Measurements from ENCODE around the gene TDRD12.

Gene TDRD12

GRCh38 chr19:32869369-32869965, 149.9 kb downstream of the TDRD12 start, which contains the start of gene SLC7A9:
Gene SLC7A9, minus strand, starts transcription at chr19:32869767. Its CDS starts 1,233 bp downstream, at chr19:32868534.
- no peak for DNase-seq

DNA sequence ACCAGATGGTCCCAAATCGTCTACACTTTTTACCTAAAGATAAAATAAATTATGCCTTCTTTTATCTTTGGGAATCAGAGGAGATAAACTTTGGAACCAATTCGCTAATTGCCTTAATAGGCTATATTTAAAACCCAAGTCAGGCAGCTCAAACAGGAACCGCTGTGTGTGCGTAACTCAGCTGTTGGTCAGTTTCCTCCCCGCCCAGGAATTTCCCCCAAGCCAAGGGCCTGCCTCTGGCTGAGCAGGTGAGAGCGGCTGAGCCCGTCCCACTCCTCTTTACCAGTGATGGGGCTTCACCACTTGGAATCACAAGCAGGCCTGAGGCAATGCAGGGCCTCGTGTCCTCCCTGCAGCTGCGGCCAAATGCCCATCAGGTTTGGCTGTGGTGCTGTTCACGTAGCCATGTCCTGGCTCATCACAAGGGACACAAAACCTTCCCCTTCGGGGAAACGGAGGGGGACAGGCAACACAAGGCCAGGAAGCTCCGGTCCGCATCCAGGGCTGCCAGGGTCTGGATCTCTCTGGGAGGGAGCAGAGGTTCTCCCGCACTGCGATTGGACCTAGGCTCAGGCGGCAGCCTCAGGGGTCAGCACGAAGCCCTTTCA, 150.5 kb downstream of the TDRD12 start:
- DNase-seq: no peak

DNA sequence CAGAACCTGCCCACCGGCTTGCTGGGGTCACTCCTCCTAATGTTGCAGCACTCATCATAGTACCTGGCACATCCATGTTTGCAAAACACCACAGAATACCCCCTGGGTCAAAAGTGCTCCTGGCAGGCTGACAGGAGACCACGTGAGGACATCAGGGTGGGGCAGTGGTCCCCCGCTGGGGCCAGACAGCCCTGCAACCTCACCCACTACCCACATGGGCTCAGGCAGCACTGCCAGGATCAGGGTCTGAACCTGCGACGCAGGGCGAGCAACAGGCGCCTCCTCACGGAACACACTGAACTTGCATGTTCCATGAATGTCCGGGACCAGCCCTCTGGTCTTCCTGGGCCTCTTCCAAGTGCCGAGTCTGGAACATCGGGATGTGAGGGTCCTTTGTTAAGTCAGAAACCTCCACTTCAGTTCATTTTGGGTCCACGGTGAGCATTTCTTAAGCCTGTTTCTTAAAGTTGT, 151.4 kb downstream of the TDRD12 start:
- no peak for DNase-seq

DNA sequence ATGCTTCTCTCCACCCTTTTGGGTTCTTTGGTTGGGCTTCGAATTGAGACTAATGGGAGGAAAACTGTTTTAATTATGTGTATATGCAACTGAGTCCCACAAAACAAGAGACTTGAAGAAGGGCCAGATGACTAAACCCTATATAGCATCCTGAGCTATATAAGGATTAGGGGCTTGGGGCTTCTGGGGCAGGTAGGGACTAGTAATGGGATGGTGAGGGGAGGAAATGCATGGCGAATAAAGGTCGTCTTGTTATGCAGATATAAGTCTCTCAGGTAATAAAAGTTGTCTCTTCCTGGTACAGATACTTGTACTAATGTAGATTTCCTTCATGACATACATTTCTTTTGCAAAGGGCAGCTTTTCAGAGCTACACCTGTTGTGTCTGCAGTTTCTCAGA, 152.8 kb downstream of the TDRD12 start:
- DNase-seq: no peak

DNA sequence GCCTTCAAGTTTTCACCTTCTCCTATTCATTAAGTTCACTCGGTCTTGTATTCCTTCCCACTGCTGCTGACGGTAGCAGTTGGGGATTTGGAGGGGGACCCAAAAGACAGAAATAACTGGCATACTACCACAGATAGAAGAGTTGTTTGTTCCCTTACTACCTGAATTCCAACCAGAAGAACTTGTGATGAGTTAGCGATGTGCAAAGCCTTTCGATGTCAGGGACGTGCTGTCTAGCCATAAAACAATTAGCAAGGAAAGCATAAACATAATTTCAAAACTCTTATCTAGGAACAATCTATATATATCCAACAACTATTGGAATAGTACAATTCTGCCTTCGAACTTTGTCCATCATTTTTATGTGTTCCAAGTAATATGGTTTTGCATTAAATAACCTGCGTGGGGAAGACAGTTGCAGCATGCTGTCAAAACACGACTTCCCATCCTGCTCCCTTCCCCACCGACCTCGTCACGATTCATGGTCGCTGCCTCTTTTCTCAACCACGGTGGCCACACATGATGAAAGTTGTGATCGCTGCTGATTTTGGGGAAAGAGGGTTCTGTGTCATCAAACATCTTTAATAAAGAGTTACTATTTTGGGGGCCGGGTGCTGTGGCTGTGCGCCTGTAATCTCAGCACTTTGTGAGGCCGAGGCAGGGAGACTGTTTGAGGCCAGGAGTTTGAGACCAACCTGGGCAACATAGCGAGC, 153.8 kb downstream of the TDRD12 start:
- no peak for DNase-seq

GRCh38 chr19:32874605-32875004, 155.0 kb downstream of the TDRD12 start:
- no peak for DNase-seq

GRCh38 chr19:32875428-32875827, 155.9 kb downstream of the TDRD12 start:
- no peak for DNase-seq

DNA sequence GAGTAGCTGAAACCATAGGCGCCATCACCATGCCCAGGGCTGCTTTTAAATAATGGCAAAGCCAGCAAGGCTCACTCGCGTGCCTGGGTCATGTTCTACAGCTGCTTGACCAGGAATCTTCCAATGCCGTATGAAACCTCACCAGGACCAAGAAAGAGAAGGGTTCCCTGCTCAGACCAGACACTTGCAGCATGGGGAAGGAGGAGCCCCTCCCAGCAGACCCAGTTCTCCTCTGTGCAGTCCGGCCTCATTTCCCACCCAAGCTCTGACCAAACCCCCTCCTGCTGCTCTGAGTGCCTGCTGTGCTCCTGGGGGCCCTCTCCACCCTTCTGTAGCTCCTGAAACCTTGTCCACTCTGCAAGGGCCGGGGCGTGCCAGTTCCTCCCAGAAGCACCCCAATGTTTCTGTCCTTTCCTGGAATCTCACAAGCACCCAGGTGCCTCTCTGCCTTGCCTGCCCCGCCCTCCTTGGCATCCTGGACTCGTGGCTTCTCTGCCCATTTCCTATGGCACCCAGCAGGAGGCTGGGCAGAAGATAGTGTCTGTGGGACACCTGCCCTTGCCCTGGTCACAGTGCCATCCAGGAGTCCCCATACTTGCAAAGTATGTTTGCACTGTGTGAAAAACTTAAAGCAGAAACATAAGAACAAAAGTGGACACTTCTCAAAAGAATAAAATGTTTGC, 156.8 kb downstream of the TDRD12 start:
- DNase-seq: no peak

DNA sequence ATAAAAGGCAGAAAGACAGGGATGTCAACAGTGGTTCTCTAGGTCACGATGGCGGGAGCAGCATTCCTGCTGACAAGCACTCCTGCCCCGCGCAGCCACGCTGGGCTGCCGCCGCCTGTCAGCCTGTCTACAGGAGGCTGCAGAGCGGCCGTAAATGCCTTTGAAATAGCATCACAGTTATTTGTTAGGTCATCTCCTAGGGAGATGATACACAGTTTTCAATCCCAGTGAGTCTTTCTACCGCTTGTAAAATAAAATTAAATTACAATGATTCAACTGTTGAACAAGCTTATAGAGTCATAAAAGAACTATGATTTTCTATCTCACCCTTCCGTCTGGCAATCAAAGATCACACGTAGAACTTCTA, 157.3 kb downstream of the TDRD12 start:
- DNase-seq: no peak
